GM19395 (cell line): Measurements from ENCODE around the gene CATSPER1.
"Not testable (repeated sequence)": the region's sequence is repeated elsewhere in the genome, so short reads cannot be mapped to it uniquely, and the experiment has no call there.

Experiments used
- ATAC-seq: cut with Tn5 transposase; IDR thresholded peaks from one replicate; pipeline ENCODE4 v1.9.1; 2021; ENCODE audit warnings: mild to moderate bottlenecking, moderate library complexity; ENCODE audit not compliant: unreplicated experiment

The CATSPER1 gene

DNA sequence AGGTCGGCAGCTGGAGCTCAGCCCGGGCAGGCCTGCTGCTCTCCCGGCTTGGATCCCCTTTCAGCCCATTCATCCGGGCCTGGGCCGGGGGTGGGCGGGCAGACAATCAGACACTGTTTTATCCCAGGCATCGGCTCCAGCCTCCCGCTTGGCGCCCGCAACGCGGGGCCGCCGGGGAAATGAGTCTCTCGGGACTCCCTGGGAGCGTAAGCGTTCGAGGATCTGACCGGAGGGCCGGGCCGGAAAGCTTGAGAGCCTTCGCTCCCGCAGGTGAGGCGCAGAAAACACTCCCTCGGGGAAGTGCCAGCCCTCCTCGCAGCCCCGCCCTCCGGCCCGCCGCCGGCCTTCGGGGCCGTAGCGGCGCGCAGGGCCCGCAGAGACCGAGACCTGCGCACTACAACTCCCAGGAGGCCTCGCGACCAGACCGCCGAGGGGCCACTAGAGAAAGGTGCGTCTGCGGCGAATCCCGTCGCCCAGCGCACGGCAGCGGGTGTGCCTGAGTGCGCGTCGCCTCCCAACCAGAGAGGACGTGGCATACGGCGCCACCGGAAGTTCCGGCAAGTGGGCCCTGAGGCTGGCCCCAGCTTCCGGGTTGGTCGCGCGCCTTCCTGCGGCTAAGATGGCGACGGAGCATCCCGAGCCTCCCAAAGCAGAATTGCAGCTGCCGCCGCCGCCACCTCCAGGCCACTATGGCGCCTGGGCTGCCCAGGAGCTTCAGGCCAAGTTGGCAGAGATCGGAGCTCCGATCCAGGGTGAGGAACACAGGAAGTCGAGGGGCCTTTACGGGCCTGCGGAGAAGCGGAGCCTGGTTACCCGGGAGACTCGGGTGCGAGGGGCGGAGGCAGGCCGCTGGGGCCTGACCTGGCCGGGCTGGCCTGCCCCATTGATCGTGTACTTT lies 25.7 kb upstream of the CATSPER1 start, which contains the start of gene SF3B2:
SF3B2 (plus strand) TSS at position 599 of the 898 bp plus-strand sequence; CDS start at position 620, 21 bp downstream.
- peak; percentile 96 for ATAC-seq

DNA sequence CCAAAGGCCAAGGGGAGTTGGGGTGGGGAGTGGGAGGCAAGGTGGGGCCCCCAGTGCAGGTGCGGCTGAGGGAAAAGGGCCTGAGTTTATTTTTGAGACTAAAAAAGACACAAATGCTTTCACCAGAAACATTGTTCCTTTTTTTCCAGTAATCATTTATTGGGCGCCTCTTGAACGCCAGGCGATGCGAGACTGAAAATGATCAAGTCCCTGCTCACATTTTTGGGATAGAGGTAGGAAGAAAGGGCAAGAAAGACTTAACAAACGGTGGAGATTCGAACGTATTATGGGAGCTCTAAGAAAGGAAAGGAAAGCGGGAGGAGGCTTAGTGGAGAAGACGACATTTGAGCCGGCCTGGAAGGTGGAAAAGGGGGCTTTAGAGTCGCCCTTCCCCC lies 25.1 kb upstream of the CATSPER1 start:
- ATAC-seq = no peak

DNA sequence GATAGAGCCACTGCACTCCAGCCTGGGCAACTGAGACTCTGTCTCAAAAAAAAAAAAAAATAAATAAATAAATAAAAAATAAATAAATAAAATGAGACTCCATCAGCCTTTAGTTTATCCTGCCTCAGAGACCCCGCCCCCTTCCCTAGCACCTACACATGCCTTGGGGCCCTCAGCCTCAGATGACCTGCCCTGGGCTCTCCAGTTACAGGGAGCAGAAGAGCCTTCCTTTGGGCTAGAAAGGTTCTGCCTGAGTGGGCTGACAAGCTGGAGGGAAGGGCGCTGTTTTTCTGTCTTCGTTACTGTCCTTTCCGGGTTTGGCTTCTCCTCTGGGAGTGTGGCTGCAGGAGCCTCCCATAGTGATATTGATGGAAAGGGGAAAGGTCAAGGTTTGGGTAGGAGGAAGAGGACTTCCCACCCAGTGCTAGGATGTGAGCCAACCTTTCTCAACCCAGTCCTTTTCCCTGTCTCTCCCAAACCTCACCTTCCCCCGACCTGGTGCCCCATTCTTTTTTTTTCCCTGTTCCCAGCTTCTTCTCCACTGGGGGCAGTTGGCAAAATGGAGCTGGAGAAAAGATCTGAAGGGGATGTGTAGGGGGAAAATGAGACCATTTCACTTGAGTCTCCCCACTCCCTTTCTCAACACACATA lies 24.4 kb upstream of the CATSPER1 start:
- no peak for ATAC-seq

DNA sequence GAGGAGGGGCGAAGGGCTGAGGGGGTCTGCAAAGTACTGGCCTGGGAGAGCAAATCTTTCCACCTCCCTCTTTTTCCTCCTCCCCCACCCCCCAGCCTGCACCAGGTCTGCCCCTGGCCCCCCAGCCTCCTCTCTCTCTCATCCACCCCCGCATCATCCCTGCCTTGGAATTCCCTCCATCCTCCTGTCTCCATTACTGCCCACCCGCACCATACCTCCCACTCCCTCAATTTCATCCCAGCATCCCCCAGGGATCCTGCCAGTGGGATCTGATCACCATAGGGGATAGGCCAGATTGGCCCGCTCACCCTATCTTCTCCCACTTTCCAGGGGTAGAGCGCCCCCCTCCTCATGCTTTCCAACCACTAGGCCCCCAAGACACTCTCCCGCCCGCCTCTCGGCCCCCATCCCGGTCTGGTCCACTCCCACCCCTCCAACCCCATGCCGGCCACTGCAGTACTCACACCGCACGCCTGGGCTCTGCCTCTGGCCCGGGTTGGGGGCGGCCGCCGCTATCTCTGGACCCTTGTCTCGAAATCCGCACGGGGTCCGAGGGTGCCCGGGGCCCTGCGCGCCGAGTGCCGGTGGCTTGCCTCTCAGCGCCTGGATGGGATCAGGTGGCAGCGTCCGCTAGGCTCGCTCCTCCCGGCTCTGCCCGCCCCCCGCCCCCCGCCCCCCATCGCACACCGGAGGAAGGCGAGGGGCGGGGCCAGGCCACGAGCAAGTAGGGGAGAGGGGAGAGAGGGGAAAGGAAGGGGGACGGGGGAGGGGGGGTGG lies 22.5 kb upstream of the CATSPER1 start, which contains the start of gene GAL3ST3:
GAL3ST3 (minus strand) TSS at position 615 of the 777 bp plus-strand sequence. CDS start 3,746 bp downstream, outside the sequence.
- no peak for ATAC-seq

DNA sequence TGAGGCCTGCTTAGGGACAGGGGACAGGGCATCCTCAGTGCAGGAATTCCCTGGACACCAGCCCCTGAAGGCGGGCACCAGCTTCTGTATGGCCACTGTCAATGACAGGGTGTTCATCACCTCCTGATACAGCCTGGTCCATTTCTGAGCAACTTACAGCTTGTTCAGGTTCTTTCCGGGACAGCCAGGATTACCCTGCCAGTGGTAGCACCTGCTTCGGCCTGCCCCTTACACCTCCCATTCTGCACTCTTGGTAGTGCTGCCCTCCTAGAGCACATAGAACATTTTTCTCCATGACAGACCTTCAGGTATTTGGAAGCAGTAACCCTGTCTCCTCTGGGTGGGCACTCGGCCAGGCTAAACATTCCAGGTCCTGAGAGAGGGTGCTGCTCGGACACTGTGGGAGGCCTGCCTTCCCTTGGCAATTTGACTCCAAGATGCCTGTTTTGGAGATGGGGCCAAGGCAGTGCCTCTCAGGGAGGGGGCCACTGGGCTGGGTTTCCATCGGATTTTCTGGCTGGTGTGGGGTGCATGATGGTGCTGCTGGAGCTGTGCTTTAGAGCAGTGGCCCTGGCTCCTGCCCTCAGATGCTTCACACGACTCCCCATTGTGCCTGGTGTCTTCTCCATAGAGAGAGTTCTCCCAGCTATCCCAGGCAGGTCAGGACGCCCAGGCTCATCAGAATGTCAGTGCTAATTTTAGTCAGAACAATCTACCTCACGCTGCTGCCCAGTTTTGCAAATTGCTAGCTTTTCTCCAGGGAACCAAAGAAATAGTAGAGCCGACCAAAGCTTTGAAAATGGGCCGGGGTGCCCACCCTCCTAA lies 21.5 kb upstream of the CATSPER1 start:
- ATAC-seq = no peak

DNA sequence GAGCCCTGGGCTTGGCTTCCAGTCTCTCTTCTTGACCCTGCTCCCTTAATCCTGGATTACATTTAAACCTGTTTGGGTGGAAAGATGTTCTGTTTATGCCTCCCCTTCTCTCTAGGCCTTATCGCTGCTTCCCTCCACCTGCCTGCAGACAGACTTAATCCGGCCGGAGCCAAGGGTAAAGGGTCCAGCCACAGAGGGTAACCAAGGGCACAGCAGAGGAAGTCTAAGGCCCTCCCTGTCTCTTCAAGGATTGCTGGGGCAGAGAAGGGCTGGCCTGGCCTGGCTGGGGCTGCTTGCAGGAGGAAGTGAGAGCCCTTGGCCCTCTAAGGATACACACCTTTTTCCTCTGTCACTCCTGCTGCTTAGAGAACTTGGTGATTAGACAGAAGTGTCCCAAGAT lies 20.6 kb upstream of the CATSPER1 start:
- no peak for ATAC-seq

DNA sequence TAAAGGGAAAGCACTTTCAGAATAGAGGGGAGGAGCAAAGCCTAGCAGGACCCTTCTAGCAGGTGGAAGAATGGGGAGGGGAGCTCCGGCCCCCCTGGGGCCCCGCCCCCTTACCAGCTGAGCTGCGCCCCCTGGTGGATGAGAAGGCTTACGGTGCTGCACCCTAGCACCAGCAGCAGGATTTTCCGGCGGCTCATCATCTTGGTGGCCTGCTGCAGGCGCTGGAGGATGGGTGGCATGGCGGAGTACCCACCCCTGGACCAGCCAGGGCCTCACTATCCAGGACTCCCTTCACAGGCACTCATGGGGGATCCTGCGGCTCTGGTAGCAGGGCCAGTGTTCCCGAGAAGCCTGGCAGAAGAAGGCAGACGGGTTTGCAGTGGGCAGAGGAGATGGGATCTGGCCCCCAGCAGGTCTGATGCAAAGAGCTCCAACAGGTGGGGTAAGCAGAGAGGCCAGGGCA lies 18.9 kb upstream of the CATSPER1 start:
- ATAC-seq = peak; percentile 69

DNA sequence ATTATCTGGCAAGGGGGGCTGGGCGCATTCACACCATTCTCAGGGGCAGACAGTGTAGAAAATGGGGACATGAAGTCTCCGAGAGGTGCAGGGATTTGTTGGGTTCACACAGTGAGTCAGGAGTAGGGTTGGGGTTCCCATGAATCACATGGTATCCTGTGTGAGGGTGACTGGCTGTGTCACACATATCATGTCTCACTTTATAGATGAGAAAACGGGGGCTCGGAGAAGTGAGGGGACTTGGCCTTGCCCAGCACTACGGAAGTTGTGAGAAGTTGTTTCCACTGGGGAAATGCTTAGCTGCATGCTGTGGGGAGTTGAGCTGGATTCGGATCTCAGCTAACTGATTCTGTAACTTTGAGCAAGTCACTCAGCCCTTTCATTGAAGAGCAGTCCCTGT lies 18.5 kb upstream of the CATSPER1 start:
- ATAC-seq = no peak

DNA sequence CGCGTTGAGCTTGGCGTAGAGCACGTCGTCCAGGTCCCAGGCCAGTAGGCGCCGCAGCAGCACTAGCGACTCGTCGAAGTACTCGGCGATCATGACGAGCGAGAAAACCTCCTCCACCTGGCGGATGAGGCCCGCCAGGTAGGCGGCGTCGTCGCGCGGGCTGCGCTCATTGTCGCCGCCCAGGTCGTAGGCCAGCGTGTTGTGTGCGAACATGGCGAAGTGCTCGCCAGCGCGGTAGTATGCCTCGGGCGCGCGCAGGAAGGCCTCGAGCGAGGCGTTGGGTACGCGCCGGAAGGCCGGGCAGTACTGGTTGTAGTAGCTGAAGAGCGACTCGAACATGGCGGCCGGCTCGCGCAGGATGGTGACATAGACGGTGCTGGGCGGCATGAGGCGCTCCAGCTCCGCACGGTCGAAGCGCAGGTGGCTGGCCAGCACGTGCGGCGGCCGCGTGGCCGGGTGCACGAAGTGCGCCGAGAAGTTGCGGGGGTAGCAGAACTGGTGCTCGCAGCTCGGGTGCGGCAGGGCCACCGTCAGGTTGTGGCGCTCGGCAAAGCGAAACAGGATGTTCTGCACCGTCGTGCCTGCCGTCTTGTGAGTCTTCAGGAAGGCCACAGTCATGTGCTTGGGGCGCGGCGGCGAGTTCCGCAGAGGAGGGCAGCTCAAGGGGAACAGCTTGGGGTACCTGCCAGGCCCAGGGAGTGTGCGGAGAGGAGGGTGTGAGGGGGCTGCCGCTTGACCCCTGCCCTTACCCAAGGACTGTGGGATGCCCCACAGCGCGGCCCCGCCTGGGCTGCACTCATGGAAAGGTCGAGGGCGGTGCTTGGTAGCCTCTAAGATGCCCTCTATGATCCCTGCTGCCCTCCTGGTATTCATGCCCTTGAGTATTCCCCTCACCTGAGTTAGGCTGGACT lies 17.0 kb upstream of the CATSPER1 start:
- ATAC-seq = no peak

DNA sequence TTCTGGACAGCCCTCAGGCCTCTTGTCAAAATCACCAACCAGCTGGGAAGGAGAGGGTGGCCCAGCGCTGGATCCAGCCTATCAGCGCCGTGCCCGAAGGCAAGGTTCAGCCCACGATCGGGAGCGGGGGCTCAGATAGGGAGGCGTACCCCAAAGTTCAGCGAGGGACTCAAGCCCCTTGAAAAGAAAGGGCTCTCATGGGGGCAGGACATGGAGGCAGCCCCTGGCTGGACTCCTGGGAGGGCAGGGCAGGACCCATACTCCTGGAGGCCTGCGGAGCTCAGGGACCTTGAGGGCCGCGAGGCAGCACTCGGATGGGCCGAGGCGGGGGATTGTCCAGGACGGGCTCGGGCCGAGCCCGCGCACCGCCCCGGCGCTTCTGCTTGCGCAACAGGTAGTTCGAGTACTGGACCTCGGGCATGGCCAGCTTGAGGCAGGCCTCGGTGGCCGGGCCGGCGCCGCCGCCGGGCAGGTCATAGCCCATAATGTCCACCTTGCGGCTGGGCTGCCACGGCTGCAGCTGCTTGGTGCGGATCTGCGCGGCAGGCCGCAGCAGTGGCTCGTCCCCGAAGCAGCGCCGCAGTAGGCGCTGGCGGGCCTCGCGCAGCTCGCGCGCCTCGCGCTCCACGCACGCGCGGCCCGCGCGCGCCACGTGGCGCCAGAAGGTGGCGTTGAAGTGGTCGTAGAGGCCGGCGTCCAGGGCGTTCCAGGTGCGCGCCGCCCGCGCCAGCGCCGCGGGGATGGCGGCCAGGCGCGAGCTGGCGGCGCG lies 16.1 kb upstream of the CATSPER1 start:
- ATAC-seq = no peak

DNA sequence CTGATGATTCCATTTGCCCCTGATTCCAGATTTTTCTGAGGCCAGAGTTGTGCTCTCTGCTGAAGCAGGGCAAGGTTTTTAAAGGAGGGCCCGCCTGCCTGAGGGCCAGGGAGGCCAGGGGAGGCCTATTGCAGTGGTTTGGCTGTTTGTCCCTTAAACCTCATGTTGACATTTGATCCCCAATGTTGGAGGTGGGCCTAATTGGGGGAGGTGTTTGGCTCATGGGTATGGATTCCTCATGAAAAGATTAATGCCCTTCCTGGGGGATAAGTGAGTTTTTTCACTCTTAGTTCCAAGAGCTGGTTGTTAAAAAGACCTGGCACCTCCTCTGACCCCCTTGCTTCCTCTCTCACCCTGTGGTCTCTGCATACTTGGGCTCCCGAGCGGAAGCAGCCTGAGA lies 13.5 kb upstream of the CATSPER1 start:
- no peak for ATAC-seq

DNA sequence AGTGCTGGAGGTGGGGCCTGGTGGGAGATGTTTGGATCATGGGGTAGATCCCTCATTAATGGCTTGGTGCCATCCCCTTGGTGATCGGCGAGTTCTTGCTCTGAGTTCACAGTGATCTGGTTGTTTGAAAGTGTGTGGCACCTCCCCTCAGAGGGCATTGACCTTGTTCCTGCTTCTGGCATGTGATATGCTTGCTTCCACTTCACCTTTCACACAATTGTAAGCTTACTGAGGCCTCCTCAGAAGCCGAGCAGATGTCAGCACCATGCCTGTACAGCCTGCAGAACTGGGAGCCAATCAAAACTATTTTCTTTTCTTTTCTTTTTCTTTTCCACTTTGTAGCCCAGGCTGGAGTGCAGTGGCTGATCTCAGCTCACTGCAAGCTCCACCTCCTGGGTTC lies 11.0 kb upstream of the CATSPER1 start:
- no peak for ATAC-seq

DNA sequence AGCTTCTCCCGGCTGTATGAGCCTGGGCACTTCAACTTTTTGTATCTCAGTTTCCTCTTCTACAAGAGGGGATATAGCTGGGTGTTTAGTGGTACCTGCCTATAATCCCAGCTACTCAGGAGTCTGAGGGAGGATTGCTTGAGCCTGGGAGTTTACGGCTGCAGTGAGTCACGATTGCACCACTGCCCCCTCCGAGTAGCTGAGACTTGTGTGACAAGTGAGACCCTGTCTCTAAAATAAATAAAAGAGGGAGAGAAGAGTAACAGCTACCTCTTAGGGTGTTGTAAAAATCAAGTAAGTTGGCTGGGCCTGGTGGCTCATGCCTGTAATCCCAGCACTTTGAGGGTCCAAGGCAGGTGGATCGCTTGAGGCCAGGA lies 10.0 kb upstream of the CATSPER1 start:
- ATAC-seq = no peak

DNA sequence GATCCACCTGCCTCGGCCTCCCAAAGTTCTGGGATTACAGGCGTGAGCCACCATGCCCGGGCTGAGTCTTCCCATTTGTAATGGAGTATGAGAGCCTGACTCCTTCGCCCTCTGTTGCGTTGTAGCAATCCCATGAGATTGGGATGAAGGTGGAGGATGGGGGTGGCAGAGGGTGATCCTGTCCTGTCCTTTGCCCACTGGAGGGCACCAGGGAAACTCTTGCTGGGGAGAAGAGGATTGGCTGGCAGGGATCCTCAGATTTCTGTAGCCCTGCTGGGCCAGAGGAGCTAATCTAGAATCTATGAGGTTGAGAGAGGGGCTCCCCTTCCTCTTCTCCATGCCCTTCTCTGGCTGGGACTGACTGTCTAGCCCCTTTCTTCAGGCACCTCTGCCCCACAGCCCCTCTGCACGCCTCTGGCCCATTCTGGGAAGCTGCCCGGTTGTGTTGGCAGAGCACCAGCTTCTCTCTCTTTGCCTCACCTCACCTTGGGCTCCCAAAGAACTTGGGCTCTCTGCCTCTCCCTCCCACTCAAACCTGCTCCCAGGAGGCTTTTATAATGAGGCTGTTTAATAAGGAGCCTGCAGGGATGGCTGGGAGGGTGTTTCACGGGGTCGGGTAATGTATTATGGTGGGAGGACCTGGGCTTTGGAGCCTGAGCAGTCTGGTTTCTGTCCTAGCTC lies 9.5 kb upstream of the CATSPER1 start:
- no peak for ATAC-seq

DNA sequence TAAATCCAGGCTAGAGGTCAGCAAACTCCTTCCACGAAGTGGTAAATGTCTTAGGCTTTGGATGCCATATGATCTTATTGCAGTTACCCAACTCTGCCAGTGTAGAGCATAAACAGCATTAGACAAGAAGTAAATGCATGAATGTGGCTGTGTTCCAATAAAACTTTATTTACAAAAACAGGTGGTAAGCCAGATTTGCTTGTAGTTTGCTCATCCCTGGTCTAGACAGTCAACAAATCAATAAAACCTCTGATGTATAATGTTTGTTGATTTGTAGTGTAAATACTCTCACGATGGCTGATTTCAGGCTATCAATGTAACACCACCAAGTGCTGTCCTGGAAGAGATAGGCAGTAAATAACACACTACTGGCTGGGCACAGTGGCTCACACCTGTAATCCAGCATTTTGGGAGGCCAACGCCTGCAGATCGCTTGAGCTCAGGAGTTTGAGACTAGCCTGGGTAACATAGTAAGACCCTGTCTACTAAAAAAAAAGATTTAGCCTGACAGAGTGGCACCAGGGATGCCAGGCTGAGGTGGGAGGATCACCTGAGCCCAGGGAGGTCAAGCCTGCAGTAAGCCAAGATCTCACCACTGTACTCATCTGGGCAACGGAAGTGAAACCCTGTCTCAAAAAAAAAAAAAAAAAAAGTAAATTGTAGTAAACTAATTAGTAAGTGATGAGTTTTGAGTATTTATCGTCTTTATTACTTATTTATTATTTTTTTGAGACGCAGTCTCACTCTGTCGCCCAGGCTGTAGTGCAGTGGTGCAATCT lies 6.9 kb upstream of the CATSPER1 start:
- no peak for ATAC-seq

DNA sequence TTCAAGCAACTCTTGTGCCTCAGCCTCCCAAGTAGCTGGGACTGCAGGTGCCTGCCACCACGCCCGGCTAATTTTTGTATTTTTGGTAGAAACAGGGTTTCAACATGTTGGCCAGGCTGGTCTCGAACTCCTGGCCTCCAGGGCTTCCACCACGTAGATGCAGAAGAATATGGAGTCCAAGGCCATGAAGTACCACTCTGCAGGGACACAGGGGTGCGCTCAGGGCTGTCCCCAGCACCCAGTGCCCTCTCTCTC lies 3.2 kb downstream of the CATSPER1 start:
- ATAC-seq = not testable (repeated sequence)

DNA sequence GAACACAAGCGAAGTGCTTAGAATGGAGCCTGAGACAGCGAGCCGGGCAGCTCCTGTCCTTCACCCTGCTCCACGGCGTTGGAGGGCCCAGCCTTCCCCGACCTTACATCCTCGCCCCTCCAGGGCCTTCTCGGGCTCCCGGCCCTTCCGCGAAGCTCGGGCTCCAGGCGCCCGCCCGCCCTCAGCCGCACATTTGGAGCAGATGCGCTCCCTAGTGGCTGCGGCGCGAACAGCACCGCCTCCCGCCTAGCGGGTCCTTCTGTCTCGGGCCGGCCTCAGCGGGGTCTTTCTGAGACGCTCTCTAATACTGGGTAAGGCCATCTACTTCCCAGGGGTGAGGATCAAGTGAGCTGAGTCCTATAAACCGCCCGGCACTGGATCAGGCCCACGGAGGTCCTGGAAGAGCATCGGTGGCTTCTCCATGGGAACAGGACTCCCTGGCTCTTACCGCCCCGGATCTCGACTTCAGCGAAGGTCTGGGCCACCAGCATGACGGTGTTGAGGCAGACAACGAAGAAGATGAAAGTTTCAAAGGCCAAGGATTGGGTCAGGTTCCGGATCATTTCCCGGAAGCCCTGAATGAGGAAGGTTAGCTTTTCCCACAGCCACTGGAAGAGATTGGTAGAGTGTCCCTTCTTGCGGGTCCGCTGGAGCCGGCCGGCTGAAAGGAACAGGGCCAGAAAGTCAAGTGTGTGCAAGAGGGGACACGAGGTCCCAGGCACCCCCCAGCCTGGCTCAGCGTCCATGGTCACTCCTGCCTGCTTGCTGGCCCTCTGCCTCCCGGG lies 3.7 kb downstream of the CATSPER1 start:
- ATAC-seq = no peak
